Measurements from ENCODE around the gene UNKL. TPM values are rescaled to one million over a fixed set of nuclear protein-coding genes. Genes with fewer than 3 reads are reported as not detected.

The UNKL gene
- total RNA-seq, 1 donor from 2014 or later: 70.7 TPM

GRCh38 chr16:1445518-1446203, 31.2 kb upstream of the UNKL start:
- Mint-ChIP-seq H3K9me3 (no peaks in the 10 kb centered on the region), H3K4me3 (no peak overlapping the region), H3K27ac (peak overlapping the region; percentile 30), H3K36me3 (ENCODE audit: low read depth) (peaks cover 32% of the 10 kb centered on the region), H3K27me3 (no peaks in the 10 kb centered on the region), H3K4me1 (peaks cover 7% of the 10 kb centered on the region)
- intact Hi-C loops (cut with micrococcal nuclease): loop anchor here (1.0 kb wide), 1 partner anchor 13 kb away; no protein-coding TSS in a partner anchor
- ATAC-seq (ENCODE audit: low read depth): peak; percentile 54
- no peak for DNase-seq
- POLR2A ChIA-PET: interaction anchor here (1.6 to 3.8 kb wide), 4 partner anchors 13 to 47 kb away, joined by 4 to 30 read pairs (median 12); partner anchors contain the start of genes TELO2 and UQCC4
- no peak for TF ChIP-seq CTCF (IDR thresholded peaks at IDR 0.05)
- CTCF ChIA-PET: no interaction called here

GRCh38 chr16:1444730-1445517, 30.4 kb upstream of the UNKL start:
- TF ChIP-seq CTCF (IDR thresholded peaks at IDR 0.05): no peak
- H3K27me3 Mint-ChIP-seq: no peaks in the 10 kb centered on the region
- H3K9me3 Mint-ChIP-seq: no peaks in the 10 kb centered on the region
- intact Hi-C loops (cut with micrococcal nuclease): loop anchor here (1.0 kb wide), 1 partner anchor 13 kb away; no protein-coding TSS in a partner anchor
- H3K4me3 Mint-ChIP-seq: peak overlapping the region; percentile 19
- peaks cover 7% of the 10 kb centered on the region for H3K4me1 Mint-ChIP-seq
- DNase-seq (no peak), ATAC-seq (ENCODE audit: low read depth) (peak; percentile 63)
- ChIA-PET CTCF (no interaction called here), POLR2A (interaction anchor here (1.2 to 3.8 kb wide), 5 partner anchors 12 to 66 kb away, joined by 3 to 30 read pairs (median 11); partner anchors contain the start of genes TELO2 and UQCC4)
- H3K27ac Mint-ChIP-seq: peak overlapping the region; percentile 50
- peaks cover 27% of the 10 kb centered on the region for H3K36me3 Mint-ChIP-seq (ENCODE audit: low read depth)

GRCh38 chr16:1443980-1444729, 29.7 kb upstream of the UNKL start, which contains the start of gene CCDC154:
TSS of gene CCDC154 (minus strand) at chr16:1444556. CDS start at chr16:1444322, 234 bp downstream.
- ChIA-PET CTCF (interaction anchor here (0.7 to 1.4 kb wide), 2 partner anchors 11 to 17 kb away, joined by 3 read pairs; no protein-coding TSS in a partner anchor), POLR2A (interaction anchor here (1.0 to 4.0 kb wide), 5 partner anchors 15 to 65 kb away, joined by 3 to 30 read pairs (median 11); partner anchors contain the start of genes TELO2 and UQCC4)
- no peak for DNase-seq
- H3K36me3 Mint-ChIP-seq (ENCODE audit: low read depth): peaks cover 19% of the 10 kb centered on the region
- H3K4me1 Mint-ChIP-seq: peaks cover 7% of the 10 kb centered on the region
- intact Hi-C loops (cut with micrococcal nuclease): no loop called here
- no peaks in the 10 kb centered on the region for H3K27me3 Mint-ChIP-seq
- H3K27ac Mint-ChIP-seq: peak within 1 kb of the TSS; percentile 50
- no peak for TF ChIP-seq CTCF (IDR thresholded peaks at IDR 0.05)
- no peak for ATAC-seq (ENCODE audit: low read depth)
- H3K9me3 Mint-ChIP-seq: no peaks in the 10 kb centered on the region
- H3K4me3 Mint-ChIP-seq: peak within 1 kb of the TSS; percentile 19

- ATAC-seq (ENCODE audit: low read depth) (no peak), DNase-seq (no peak)
- H3K4me1 Mint-ChIP-seq: peaks cover 7% of the 10 kb centered on the region
- ChIA-PET CTCF (interaction anchor here (0.7 to 1.4 kb wide), 2 partner anchors 10 to 16 kb away, joined by 3 read pairs; no protein-coding TSS in a partner anchor), POLR2A (interaction anchor here (0.6 to 4.0 kb wide), 4 partner anchors 15 to 130 kb away, joined by 4 to 30 read pairs (median 13); partner anchors contain the start of genes TELO2 and UQCC4)
- H3K36me3 Mint-ChIP-seq (ENCODE audit: low read depth): peaks cover 15% of the 10 kb centered on the region
- no peak for TF ChIP-seq CTCF (IDR thresholded peaks at IDR 0.05)
- no peaks in the 10 kb centered on the region for H3K9me3 Mint-ChIP-seq
- no peaks in the 10 kb centered on the region for H3K27me3 Mint-ChIP-seq
- intact Hi-C loops (cut with micrococcal nuclease): no loop called here
- no peak overlapping the region for H3K27ac Mint-ChIP-seq
- H3K4me3 Mint-ChIP-seq: no peak overlapping the region
Observed at GRCh38 chr16:1443403-1443973, 29.0 kb upstream of the UNKL start.

Measured in activated B cell treated with CpG ODN at 0.5 μM for 24 hours (primary cell).